ENCODE results near the gene SLC12A8. TPM values are rescaled to one million over a fixed set of nuclear protein-coding genes. Genes with fewer than 3 reads are reported as not detected.

SLC12A8 gene
- total RNA-seq, 4 donors from 2014 or later = 5.4 to 10.5 (median 6.8) TPM

- TF ChIP-seq POLR2A (IDR thresholded peaks at IDR 0.05) (no peak), POLR2AphosphoS5 (IDR thresholded peaks at IDR 0.05) (peak in 1 of 3 donors; percentile 16), EP300 (IDR thresholded peaks at IDR 0.05; ENCODE audit: low read depth) (no peak)
- TF ChIP-seq, protein P1, sequence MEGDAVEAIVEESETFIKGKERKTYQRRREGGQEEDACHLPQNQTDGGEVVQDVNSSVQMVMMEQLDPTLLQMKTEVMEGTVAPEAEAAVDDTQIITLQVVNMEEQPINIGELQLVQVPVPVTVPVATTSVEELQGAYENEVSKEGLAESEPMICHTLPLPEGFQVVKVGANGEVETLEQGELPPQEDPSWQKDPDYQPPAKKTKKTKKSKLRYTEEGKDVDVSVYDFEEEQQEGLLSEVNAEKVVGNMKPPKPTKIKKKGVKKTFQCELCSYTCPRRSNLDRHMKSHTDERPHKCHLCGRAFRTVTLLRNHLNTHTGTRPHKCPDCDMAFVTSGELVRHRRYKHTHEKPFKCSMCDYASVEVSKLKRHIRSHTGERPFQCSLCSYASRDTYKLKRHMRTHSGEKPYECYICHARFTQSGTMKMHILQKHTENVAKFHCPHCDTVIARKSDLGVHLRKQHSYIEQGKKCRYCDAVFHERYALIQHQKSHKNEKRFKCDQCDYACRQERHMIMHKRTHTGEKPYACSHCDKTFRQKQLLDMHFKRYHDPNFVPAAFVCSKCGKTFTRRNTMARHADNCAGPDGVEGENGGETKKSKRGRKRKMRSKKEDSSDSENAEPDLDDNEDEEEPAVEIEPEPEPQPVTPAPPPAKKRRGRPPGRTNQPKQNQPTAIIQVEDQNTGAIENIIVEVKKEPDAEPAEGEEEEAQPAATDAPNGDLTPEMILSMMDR (IDR thresholded peaks at IDR 0.05) = peak in 4 of 5 experiments; percentile 10 to 38 (median 16)
- 39% methylated on average over 60 of the region's 61 CpGs; no CpG with 5 or more reads in 1 of the 2 donors for WGBS, 2 donors (ENCODE audit: low coverage in 1 of 2)
These were observed 70.7 kb downstream of the SLC12A8 start for GRCh38 chr3:125141596-125142419.

DNA sequence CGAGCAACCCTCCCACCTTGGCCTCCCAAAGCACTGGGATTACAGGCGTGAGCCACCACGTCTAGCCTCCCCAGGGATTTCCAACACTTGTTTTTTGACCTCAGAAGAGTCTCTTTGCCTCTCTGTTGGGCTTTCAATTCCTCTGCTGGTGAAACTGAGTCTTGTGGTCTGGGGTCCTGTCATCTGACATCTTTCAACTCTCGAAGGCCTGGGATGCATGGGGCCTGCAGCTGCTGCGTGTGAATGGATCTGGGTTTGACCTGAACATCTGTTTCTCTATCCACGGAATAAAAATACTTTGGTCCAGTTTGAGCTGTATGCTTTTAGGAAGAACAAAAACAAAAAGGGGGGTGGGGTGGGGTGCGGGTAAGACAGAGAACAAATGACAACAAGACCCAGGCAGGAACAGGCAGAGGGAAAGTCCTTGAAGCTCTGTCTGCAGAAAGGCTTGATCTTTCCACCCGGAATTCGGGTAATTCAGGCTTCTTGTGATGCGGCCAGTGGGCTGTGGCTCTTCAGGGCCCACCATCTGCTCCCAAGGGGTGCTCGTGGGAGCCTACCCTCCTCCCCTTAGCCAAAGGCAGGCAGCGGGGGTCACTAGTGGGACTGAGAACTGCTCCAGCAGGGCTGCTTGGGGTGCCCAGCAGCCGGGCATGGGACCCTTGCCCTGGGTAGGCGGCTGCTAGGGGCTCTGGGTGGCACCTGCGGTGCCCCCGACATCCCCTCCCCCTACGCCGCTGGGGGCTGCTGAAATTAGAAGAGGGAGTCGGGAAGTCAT lies 71.5 kb downstream of the SLC12A8 start:
- no peak for DNase-seq
- Histone ChIP-seq H3K36me3 (no peaks in the 10 kb centered on the region), H3K9me3 (no peaks in the 10 kb centered on the region), H3K4me3 (peak overlapping the region in 3 of 4 donors; percentile 25 to 41 (median 26)), H3K27ac (peak overlapping the region; percentile 47 to 64 (median 52)), H3K27me3 (no peaks in the 10 kb centered on the region), H3K4me1 (peaks cover 6 to 26% (median 12%) of the 10 kb centered on the region in 4 donors)
- in situ Hi-C loops (cut with MboI; ENCODE audit: low pct_ligation_motif_present in 1 of 4, low pct_unique_long_range_greater_than_20kb in 1 of 4, low sequenced_read_pairs in 3 of 4) = no loop called here
- intact Hi-C loops (cut with DNase I; ENCODE audit: low total_unique reads) = no loop called here
- WGBS, 2 donors (ENCODE audit: low coverage in 1 of 2) = 52 to 78% methylated on average over 3 to 19 of the region's 19 CpGs
- TF ChIP-seq POLR2A (IDR thresholded peaks at IDR 0.05) (no peak), POLR2AphosphoS5 (IDR thresholded peaks at IDR 0.05) (no peak), EP300 (IDR thresholded peaks at IDR 0.05; ENCODE audit: low read depth) (no peak)
- TF ChIP-seq, protein P1 (IDR thresholded peaks at IDR 0.05) = no peak

More at GRCh38 chr3:125141596-125142419, 70.7 kb downstream of the SLC12A8 start:
- intact Hi-C loops (cut with DNase I; ENCODE audit: low total_unique reads) (no loop called here), in situ Hi-C loops (cut with MboI; ENCODE audit: low pct_ligation_motif_present in 1 of 4, low pct_unique_long_range_greater_than_20kb in 1 of 4, low sequenced_read_pairs in 3 of 4) (no loop called here)
- no peaks in the 10 kb centered on the region for H3K27me3 ChIP-seq
- H3K27ac ChIP-seq = peak overlapping the region; percentile 47 to 64 (median 52)
- peaks cover 6 to 26% (median 12%) of the 10 kb centered on the region in 4 donors for H3K4me1 ChIP-seq
- H3K36me3 ChIP-seq = no peaks in the 10 kb centered on the region
- no peaks in the 10 kb centered on the region for H3K9me3 ChIP-seq
- peak; percentile 74 for DNase-seq
- peak overlapping the region; percentile 20 to 41 (median 26) for H3K4me3 ChIP-seq

- H3K27ac ChIP-seq = peak overlapping the region; percentile 47 to 64 (median 52)
- intact Hi-C loops (cut with DNase I; ENCODE audit: low total_unique reads) = no loop called here
These were observed 72.3 kb downstream of the SLC12A8 start for GRCh38 chr3:125140011-125140817.

More at GRCh38 chr3:125140011-125140817, 72.3 kb downstream of the SLC12A8 start:
- no peak overlapping the region for H3K4me3 ChIP-seq
- WGBS, 2 donors (ENCODE audit: low coverage in 1 of 2) = 90 to 100% methylated on average over 1 to 12 of the region's 12 CpGs
- H3K4me1 ChIP-seq = peaks cover 6 to 26% (median 12%) of the 10 kb centered on the region in 4 donors
- H3K9me3 ChIP-seq = no peaks in the 10 kb centered on the region
- no peak for DNase-seq
- TF ChIP-seq POLR2A (IDR thresholded peaks at IDR 0.05) = no peak
- TF ChIP-seq EP300 (IDR thresholded peaks at IDR 0.05; ENCODE audit: low read depth) = no peak
- TF ChIP-seq, protein P1 (IDR thresholded peaks at IDR 0.05) = no peak
- H3K27me3 ChIP-seq = no peaks in the 10 kb centered on the region
- no peaks in the 10 kb centered on the region for H3K36me3 ChIP-seq
- in situ Hi-C loops (cut with MboI; ENCODE audit: low pct_ligation_motif_present in 1 of 4, low pct_unique_long_range_greater_than_20kb in 1 of 4, low sequenced_read_pairs in 3 of 4) = no loop called here
